SHP77 (cell line): Measurements from ENCODE around the gene SEPTIN5.
"Not testable (repeated sequence)": the region's sequence is repeated elsewhere in the genome, so short reads cannot be mapped to it uniquely, and the experiment has no call there.

Experiments used
- DNase-seq, 2 experiments: peaks; one replicate each; lab custom pipeline; 2025; lab: John Stamatoyannopoulos, UW

SEPTIN5 gene

DNA sequence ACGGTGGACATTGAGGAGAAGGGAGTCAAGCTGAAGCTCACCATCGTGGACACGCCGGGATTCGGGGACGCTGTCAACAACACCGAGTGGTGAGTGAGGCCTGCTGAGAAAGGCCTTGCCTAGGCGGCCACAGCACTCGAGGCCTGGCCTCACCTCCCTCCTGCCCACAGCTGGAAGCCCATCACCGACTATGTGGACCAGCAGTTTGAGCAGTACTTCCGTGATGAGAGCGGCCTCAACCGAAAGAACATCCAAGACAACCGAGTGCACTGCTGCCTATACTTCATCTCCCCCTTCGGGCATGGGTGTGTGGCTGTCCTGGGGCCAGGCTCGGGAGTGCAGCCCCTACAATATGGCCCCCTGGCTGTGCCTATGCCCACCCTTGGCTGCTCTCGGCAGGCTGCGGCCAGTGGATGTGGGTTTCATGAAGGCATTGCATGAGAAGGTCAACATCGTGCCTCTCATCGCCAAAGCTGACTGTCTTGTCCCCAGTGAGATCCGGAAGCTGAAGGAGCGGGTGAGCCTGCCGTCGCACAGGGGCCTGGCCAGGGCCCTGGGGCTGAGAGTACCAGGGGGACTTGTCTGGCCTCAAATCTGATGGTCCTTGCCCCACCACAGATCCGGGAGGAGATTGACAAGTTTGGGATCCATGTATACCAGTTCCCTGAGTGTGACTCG, 6.0 kb downstream of the SEPTIN5 start:
- no peak for DNase-seq

- DNase-seq = no peak
Measured at GRCh38 chr22:19720999-19721329, 6.7 kb downstream of the SEPTIN5 start.

GRCh38 chr22:19721330-19722177, 7.3 kb downstream of the SEPTIN5 start:
- no peak for DNase-seq

- no peak for DNase-seq
Measured at GRCh38 chr22:19722178-19722981, 8.1 kb downstream of the SEPTIN5 start.

GRCh38 chr22:19722982-19723231, 8.6 kb downstream of the SEPTIN5 start:
- no peak for DNase-seq

DNA sequence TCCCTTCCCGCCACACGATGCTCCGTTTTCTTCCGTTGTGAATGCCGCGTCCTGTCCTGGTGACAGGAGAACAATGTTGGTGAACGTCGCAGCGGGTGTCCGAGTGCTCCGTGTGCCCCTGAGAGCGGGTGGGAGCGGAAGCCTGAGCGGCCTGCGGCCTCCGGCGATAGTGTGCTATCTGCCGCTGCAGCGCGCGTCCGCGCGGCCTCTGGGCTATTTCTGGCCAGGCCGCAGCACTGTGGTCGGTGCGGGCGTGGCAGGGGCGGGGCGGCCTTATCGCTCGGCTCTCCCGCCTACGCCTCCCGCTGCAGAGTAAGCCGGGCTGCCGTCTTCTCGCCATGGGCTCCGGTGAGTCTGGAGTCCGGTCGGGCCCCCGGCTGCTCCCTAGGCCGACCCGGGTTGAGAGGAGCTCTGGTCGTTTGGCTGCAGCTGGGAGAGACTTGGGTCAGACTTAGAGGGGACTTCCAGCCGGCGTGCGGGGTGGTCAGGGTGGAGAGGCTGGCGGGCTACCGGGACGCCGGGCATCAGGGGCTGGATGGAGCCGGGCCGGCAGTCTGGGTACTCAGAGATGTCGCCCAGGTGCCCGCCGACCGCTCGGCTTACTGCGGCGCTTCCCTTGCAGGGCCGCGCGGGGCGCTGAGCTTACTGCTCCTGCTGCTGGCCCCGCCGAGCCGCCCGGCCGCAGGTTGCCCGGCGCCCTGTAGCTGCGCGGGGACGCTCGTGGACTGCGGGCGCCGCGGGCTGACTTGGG, 9.1 kb downstream of the SEPTIN5 start, which contains the start of gene GP1BB:
TSS of gene GP1BB (plus strand) at position 308 of the 751 bp plus-strand sequence. CDS start at position 339, 31 bp downstream.
- DNase-seq = no peak

GRCh38 chr22:19723983-19724827, 9.9 kb downstream of the SEPTIN5 start:
- peak in 1 of 2 experiments; percentile 17 for DNase-seq

- DNase-seq = no peak
Measured at GRCh38 chr22:19724927-19725661, 10.8 kb downstream of the SEPTIN5 start.

GRCh38 chr22:19726064-19726788, 11.9 kb downstream of the SEPTIN5 start:
- DNase-seq = not testable (repeated sequence)

- DNase-seq = no peak
Measured at GRCh38 chr22:19727310-19728150, 13.2 kb downstream of the SEPTIN5 start.

DNA sequence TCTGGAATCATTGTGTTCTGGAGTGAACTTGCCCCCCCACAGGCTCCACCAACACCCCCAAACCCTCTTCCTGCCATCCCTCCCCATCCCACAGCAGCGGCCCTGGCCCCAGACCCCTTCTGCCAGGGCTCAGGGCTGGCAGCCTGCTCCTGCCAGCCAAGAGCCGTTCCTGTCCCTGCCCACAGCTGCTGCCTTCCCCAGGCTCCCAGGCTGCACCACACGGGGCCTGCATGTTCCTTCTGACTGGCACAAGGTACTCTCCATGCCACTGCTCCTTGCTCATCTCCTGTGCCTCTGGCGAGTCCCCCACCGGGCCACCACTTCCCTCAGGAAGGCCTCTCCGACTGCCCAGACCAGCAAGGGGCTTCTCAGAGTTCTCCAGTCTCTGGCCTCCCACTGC, 14.0 kb downstream of the SEPTIN5 start:
- DNase-seq = no peak

DNA sequence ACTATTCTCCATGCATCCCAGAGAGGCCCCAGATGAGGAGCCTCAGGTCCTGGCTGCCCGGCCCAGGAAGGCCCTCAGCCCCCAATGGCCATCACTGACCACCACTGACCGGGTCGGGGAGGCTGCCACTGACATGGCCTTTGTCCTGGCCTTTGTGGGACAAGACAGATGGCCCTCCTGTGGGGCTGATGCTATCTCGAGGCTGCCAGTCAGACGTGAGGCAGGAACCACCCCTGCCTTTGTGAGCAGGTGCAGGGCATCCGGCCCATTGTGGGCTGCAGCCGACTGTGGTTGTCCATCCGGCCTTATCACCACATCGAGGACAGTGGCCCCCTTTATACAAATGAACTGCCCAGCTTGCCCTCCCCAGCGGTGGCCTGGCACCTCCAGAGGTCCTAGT, 14.5 kb downstream of the SEPTIN5 start:
- DNase-seq = peak; percentile 30 to 41

DNA sequence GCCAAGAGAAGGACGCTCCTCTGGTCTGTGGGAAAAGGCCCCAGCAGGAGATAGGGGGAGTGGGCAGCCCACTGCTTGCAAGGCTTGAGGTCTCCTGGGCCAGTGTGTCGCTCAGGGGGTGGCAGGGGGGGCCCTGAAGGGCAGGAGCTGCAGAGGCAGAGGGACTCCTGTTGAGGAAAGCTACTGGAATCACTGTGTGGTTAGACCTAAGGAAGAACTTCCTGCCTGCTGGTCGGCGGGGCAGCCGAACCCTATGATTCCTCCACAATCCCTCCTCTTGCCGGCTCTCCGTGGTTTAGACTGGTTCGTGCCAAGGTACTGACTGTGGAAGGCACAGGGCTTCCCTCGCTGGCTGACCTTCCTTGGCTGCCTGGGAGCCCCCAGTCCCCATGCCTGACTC, 15.2 kb downstream of the SEPTIN5 start:
- DNase-seq = no peak

- no peak for DNase-seq
Measured at GRCh38 chr22:19730198-19730597, 15.9 kb downstream of the SEPTIN5 start.

- peak; percentile 60 to 75 for DNase-seq
Measured at GRCh38 chr22:19730655-19731360, 16.5 kb downstream of the SEPTIN5 start.

- DNase-seq = no peak
Measured at GRCh38 chr22:19731361-19732135, 17.2 kb downstream of the SEPTIN5 start.

GRCh38 chr22:19732403-19733113, 18.3 kb downstream of the SEPTIN5 start:
- no peak for DNase-seq
